Measurements from ENCODE around the gene ACER1.
"Not testable (repeated sequence)": the region's sequence is repeated elsewhere in the genome, so short reads cannot be mapped to it uniquely, and the experiment has no call there.

The ACER1 gene

GRCh38 chr19:6319376-6319775 lies 14.0 kb downstream of the ACER1 start:
- Histone ChIP-seq H3K36me3 (ENCODE audit: control insufficient read depth, insufficient read depth, low read length) (no peaks in the 10 kb centered on the region), H3K4me1 (ENCODE audit: control insufficient read depth, insufficient read depth, low read length) (no peaks in the 10 kb centered on the region), H3K27me3 (ENCODE audit: control insufficient read depth, insufficient read depth, low read length) (no peaks in the 10 kb centered on the region), H3K9ac (ENCODE audit: low read depth, low read length) (no peak overlapping the region), H3K9me3 (ENCODE audit: control insufficient read depth, insufficient read depth, low read length) (no peaks in the 10 kb centered on the region), H3K4me3 (ENCODE audit: low read depth, low read length) (no peak overlapping the region)

- H3K4me1 ChIP-seq (ENCODE audit: control insufficient read depth, insufficient read depth, low read length), result no peaks in the 10 kb centered on the region
- no peak overlapping the region for H3K9ac ChIP-seq (ENCODE audit: low read depth, low read length)
- no peaks in the 10 kb centered on the region for H3K9me3 ChIP-seq (ENCODE audit: control insufficient read depth, insufficient read depth, low read length)
- H3K36me3 ChIP-seq (ENCODE audit: control insufficient read depth, insufficient read depth, low read length), result no peaks in the 10 kb centered on the region
- H3K27me3 ChIP-seq (ENCODE audit: control insufficient read depth, insufficient read depth, low read length), result no peaks in the 10 kb centered on the region
- H3K4me3 ChIP-seq (ENCODE audit: low read depth, low read length), result no peak overlapping the region
Measured at GRCh38 chr19:6318772-6319171, 14.6 kb downstream of the ACER1 start.

- H3K36me3 ChIP-seq (ENCODE audit: control insufficient read depth, insufficient read depth, low read length); H3K27me3 ChIP-seq (ENCODE audit: control insufficient read depth, insufficient read depth, low read length); H3K9me3 ChIP-seq (ENCODE audit: control insufficient read depth, insufficient read depth, low read length); H3K9ac ChIP-seq (ENCODE audit: low read depth, low read length); H3K4me3 ChIP-seq (ENCODE audit: low read depth, low read length); H3K4me1 ChIP-seq (ENCODE audit: control insufficient read depth, insufficient read depth, low read length): not testable (repeated sequence)
Measured at GRCh38 chr19:6315646-6316045, 17.8 kb downstream of the ACER1 start.

- Histone ChIP-seq H3K9ac (ENCODE audit: low read depth, low read length) (no peak overlapping the region), H3K36me3 (ENCODE audit: control insufficient read depth, insufficient read depth, low read length) (no peaks in the 10 kb centered on the region), H3K27me3 (ENCODE audit: control insufficient read depth, insufficient read depth, low read length) (no peaks in the 10 kb centered on the region), H3K4me3 (ENCODE audit: low read depth, low read length) (no peak overlapping the region), H3K4me1 (ENCODE audit: control insufficient read depth, insufficient read depth, low read length) (no peaks in the 10 kb centered on the region), H3K9me3 (ENCODE audit: control insufficient read depth, insufficient read depth, low read length) (no peaks in the 10 kb centered on the region)
Measured at GRCh38 chr19:6313398-6313969, 19.9 kb downstream of the ACER1 start.

GRCh38 chr19:6312018-6312417 lies 21.4 kb downstream of the ACER1 start:
- Histone ChIP-seq H3K27me3 (ENCODE audit: control insufficient read depth, insufficient read depth, low read length) (no peaks in the 10 kb centered on the region), H3K9me3 (ENCODE audit: control insufficient read depth, insufficient read depth, low read length) (no peaks in the 10 kb centered on the region), H3K36me3 (ENCODE audit: control insufficient read depth, insufficient read depth, low read length) (no peaks in the 10 kb centered on the region), H3K4me3 (ENCODE audit: low read depth, low read length) (no peak overlapping the region), H3K9ac (ENCODE audit: low read depth, low read length) (no peak overlapping the region), H3K4me1 (ENCODE audit: control insufficient read depth, insufficient read depth, low read length) (no peaks in the 10 kb centered on the region)

GRCh38 chr19:6298413-6298812 lies 35.0 kb downstream of the ACER1 start:
- H3K4me1 ChIP-seq (ENCODE audit: control insufficient read depth, insufficient read depth, low read length), result no peaks in the 10 kb centered on the region
- no peak overlapping the region for H3K9ac ChIP-seq (ENCODE audit: low read depth, low read length)
- H3K4me3 ChIP-seq (ENCODE audit: low read depth, low read length), result no peak overlapping the region
- no peaks in the 10 kb centered on the region for H3K27me3 ChIP-seq (ENCODE audit: control insufficient read depth, insufficient read depth, low read length)
- H3K9me3 ChIP-seq (ENCODE audit: control insufficient read depth, insufficient read depth, low read length), result no peaks in the 10 kb centered on the region
- no peaks in the 10 kb centered on the region for H3K36me3 ChIP-seq (ENCODE audit: control insufficient read depth, insufficient read depth, low read length)

GRCh38 chr19:6297202-6297601 lies 36.2 kb downstream of the ACER1 start:
- peaks cover 4% of the 10 kb centered on the region for H3K9me3 ChIP-seq (ENCODE audit: control insufficient read depth, insufficient read depth, low read length)
- no peaks in the 10 kb centered on the region for H3K36me3 ChIP-seq (ENCODE audit: control insufficient read depth, insufficient read depth, low read length)
- H3K4me3 ChIP-seq (ENCODE audit: low read depth, low read length), result no peak overlapping the region

GRCh38 chr19:6292006-6292405 lies 41.4 kb downstream of the ACER1 start:
- Histone ChIP-seq H3K4me1 (ENCODE audit: control insufficient read depth, insufficient read depth, low read length) (no peaks in the 10 kb centered on the region), H3K27me3 (ENCODE audit: control insufficient read depth, insufficient read depth, low read length) (no peaks in the 10 kb centered on the region), H3K36me3 (ENCODE audit: control insufficient read depth, insufficient read depth, low read length) (no peaks in the 10 kb centered on the region), H3K9ac (ENCODE audit: low read depth, low read length) (no peak overlapping the region), H3K4me3 (ENCODE audit: low read depth, low read length) (no peak overlapping the region), H3K9me3 (ENCODE audit: control insufficient read depth, insufficient read depth, low read length) (peaks cover 14% of the 10 kb centered on the region)

More at GRCh38 chr19:6297202-6297601, 36.2 kb downstream of the ACER1 start:
- H3K4me1 ChIP-seq (ENCODE audit: control insufficient read depth, insufficient read depth, low read length), result no peaks in the 10 kb centered on the region
- no peaks in the 10 kb centered on the region for H3K27me3 ChIP-seq (ENCODE audit: control insufficient read depth, insufficient read depth, low read length)
- no peak overlapping the region for H3K9ac ChIP-seq (ENCODE audit: low read depth, low read length)

- peaks cover 14% of the 10 kb centered on the region for H3K9me3 ChIP-seq (ENCODE audit: control insufficient read depth, insufficient read depth, low read length)
- no peaks in the 10 kb centered on the region for H3K36me3 ChIP-seq (ENCODE audit: control insufficient read depth, insufficient read depth, low read length)
- H3K9ac ChIP-seq (ENCODE audit: low read depth, low read length), result no peak overlapping the region
- H3K4me1 ChIP-seq (ENCODE audit: control insufficient read depth, insufficient read depth, low read length), result no peaks in the 10 kb centered on the region
- H3K27me3 ChIP-seq (ENCODE audit: control insufficient read depth, insufficient read depth, low read length), result no peaks in the 10 kb centered on the region
- no peak overlapping the region for H3K4me3 ChIP-seq (ENCODE audit: low read depth, low read length)
Measured at GRCh38 chr19:6288737-6289136, 44.7 kb downstream of the ACER1 start.

GRCh38 chr19:6287269-6287885 lies 46.0 kb downstream of the ACER1 start:
- H3K27me3 ChIP-seq (ENCODE audit: control insufficient read depth, insufficient read depth, low read length), result no peaks in the 10 kb centered on the region
- no peak overlapping the region for H3K9ac ChIP-seq (ENCODE audit: low read depth, low read length)
- H3K4me3 ChIP-seq (ENCODE audit: low read depth, low read length), result no peak overlapping the region
- H3K4me1 ChIP-seq (ENCODE audit: control insufficient read depth, insufficient read depth, low read length), result no peaks in the 10 kb centered on the region
- H3K36me3 ChIP-seq (ENCODE audit: control insufficient read depth, insufficient read depth, low read length), result no peaks in the 10 kb centered on the region
- peaks cover 10% of the 10 kb centered on the region for H3K9me3 ChIP-seq (ENCODE audit: control insufficient read depth, insufficient read depth, low read length)

GRCh38 chr19:6286676-6287075 lies 46.7 kb downstream of the ACER1 start:
- Histone ChIP-seq H3K4me1 (ENCODE audit: control insufficient read depth, insufficient read depth, low read length) (no peaks in the 10 kb centered on the region), H3K9ac (ENCODE audit: low read depth, low read length) (no peak overlapping the region), H3K9me3 (ENCODE audit: control insufficient read depth, insufficient read depth, low read length) (peaks cover 8% of the 10 kb centered on the region), H3K4me3 (ENCODE audit: low read depth, low read length) (no peak overlapping the region), H3K36me3 (ENCODE audit: control insufficient read depth, insufficient read depth, low read length) (no peaks in the 10 kb centered on the region), H3K27me3 (ENCODE audit: control insufficient read depth, insufficient read depth, low read length) (no peaks in the 10 kb centered on the region)

- not testable (repeated sequence) for H3K4me1 ChIP-seq (ENCODE audit: control insufficient read depth, insufficient read depth, low read length); H3K27me3 ChIP-seq (ENCODE audit: control insufficient read depth, insufficient read depth, low read length); H3K4me3 ChIP-seq (ENCODE audit: low read depth, low read length); H3K9ac ChIP-seq (ENCODE audit: low read depth, low read length); H3K9me3 ChIP-seq (ENCODE audit: control insufficient read depth, insufficient read depth, low read length); H3K36me3 ChIP-seq (ENCODE audit: control insufficient read depth, insufficient read depth, low read length)
Measured at GRCh38 chr19:6282393-6282792, 51.0 kb downstream of the ACER1 start.

All from iPS-15b (cell line).